Middle frontal gyrus (tissue), 1 donor: ENCODE results near the gene NPRL2.

Experiments used
- DNase-seq: peaks from one replicate; pipeline ENCODE4 v3.0.0-alpha.2; 2015; ENCODE audit warnings: low spot score; ENCODE audit errors: extremely low spot score

NPRL2 gene

DNA sequence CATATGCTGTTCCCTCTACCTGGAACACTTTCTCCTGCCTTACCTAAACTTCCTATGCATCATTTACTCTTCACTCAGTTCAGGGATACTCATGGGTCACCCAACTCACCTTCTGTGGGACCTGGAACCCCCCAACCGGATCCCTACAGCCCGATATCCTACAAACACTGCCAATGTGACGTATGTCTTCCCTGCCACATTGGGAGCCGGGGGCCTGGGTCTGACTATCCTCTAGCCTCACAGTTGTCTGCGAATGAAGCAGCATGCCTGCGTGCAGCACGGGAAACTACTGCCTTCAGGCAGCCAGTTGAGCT, 405 bp downstream of the NPRL2 start:
- DNase-seq = no peak

GRCh38 chr3:50347187-50347813, 3.3 kb downstream of the NPRL2 start:
- peak; percentile 50 for DNase-seq

DNA sequence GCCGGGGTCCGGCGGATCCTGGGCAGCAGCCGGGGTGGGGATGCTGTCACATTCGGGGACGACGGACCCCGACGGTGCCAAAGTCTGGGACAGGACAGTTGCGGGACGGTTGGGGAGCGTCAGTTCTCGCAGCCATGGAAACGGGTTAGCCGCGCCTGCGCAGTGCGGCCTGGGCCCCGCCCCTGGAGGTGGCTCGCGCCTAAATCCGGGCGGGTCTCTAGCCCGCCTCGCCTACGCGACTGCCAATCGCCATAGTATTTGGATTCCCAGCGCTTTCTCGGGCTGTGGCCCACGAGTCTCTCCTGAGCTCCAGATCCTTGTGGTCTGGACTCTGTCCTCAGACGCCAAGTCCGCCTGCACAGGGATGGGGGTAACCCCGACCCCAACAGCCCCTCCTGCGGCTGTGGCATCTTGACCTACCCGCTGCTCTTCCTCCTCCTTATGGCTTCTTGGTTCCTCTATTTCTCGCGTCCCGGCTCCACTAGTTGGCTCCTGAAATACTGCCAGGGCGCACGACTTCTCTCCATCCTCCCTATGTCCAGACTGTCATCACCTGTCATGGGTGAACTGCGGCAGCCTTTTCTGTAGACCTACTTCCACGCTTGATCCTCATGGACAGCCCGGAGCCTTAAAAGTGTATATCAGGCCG, 4.9 kb downstream of the NPRL2 start, which contains the start of gene ZMYND10:
ZMYND10 (minus strand) TSS at position 147 of the 649 bp plus-strand sequence. CDS start 153 bp downstream, outside the sequence.
- no peak for DNase-seq

GRCh38 chr3:50345008-50345407, 5.6 kb downstream of the NPRL2 start:
- no peak for DNase-seq

- no peak for DNase-seq
Measured at GRCh38 chr3:50342813-50343633, 7.6 kb downstream of the NPRL2 start.

DNA sequence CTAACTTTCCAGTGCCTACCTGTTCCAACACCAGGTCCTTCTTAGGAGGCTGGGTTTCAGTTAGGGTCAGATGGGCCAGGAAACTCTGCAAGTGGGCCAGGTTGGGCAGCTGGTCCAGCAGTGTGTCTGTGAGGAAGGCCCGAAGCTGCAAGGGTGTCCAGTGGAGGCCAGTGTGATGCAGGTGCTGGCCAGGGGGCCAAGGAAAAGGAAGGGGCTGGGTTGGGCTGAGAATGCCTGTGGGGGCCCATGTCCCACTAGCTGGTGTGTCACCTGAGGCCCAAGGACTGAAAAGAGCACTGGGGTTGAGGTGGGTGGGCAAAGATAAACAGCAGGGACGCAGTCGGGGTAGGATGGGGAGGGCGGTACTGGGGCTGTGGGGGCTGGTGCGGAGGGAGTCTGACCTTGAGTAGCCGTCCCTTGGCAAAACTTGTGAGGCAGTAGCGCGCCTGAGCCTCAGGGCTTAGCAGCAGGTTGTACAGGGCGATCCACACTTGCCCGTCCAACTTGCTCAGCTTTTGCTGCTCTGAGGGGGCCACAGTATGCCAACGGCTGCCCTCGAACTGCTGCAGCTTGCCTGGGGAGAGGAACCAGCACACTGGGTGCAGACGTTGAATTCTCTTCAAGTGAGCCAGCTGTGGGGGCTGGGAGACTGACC, 8.5 kb downstream of the NPRL2 start:
- DNase-seq = no peak

DNA sequence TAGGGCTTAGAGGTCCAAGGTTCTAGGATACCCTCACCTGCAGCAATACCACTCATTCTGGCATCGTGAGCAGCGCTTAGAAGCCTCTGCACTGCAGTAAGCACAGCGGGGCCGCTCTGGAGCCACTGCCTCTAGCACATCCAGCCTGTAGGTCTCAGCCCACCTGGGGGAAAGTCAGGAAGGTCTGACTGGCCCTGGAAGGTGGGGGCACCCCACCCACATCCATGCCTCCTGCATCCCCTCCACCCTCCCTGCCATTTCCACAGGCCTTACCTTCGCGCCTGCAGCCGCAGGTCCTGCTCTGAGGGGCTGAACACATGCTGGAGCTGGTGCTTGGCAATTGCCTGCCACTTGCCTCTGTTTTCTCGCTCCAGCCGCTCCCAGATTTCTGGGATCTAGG, 9.0 kb downstream of the NPRL2 start:
- no peak for DNase-seq

GRCh38 chr3:50340448-50341329, 9.9 kb downstream of the NPRL2 start, which contains the start of gene RASSF1:
Gene RASSF1 (minus strand): TSS chr3:50340836. CDS start chr3:50340805, 31 bp downstream.
- no peak for DNase-seq

GRCh38 chr3:50340147-50340447, 10.5 kb downstream of the NPRL2 start:
- DNase-seq = no peak

- DNase-seq = no peak
Measured at GRCh38 chr3:50339485-50340146, 11.0 kb downstream of the NPRL2 start.

GRCh38 chr3:50338965-50339364, 11.6 kb downstream of the NPRL2 start:
- DNase-seq = no peak

DNA sequence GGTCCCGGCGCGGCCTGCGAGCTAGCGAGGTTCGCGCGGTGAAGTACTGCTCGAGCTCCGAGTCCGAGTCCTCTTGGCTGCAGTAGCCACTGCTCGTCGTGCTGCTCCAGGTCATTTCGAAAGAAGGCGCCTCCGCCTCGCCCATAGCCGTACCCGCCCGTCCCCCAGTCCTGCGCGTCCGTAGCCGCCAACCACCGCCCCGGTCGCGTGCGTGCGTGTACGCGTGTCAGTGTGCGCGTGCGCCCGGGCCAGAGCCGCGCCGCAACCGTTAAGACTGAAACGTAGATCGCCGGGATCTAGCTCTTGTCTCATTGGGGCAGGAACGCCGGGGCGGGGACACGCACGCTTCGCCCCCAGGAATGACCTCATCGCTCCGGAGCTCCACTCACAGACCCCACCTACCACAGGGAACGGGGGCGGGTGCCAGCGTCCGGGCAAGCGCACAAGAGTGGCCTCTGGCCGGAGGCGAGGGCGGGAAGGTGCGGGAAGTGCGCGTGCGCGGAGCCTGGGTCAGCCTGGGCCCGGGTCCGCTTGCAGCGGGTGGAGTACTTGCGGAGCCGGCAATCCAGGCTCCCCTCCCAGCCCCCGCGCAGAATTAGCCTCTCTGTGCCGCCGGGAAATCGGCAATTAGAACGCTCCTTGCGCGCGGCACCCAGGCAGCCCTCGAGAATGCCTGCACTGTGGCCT, 13.3 kb downstream of the NPRL2 start:
- DNase-seq = peak; percentile 93

- DNase-seq = no peak
Measured at GRCh38 chr3:50336452-50337174, 14.0 kb downstream of the NPRL2 start.

- no peak for DNase-seq
Measured at GRCh38 chr3:50334339-50335075, 16.1 kb downstream of the NPRL2 start.

DNA sequence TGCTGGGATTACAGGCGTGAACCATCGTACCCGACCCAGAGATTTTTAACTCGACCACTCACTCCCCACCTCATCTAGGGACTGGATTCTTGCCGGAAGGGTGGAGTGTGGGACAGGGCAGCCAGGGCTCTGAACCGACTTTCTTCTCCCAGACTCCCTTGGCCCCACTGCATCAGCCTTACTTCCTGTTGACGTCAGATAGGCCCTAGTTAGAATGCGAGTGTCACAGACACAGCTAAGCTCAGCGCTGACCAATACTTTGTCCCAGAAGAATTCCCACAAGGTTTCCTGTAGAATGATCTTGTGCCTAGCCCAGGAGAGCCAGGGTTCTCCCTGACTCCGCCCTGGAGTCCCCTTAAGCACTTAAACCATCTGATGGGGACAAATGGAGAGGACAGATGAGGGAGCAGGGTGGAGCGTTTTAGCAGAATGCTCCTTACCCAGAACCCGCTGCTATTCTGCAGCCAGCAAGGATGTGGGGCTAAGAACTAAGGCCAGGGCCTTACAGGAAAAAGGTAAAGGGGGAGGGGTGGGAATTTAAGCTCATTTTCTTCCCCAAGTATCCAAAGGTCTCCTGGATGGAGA, 16.7 kb downstream of the NPRL2 start:
- no peak for DNase-seq

DNA sequence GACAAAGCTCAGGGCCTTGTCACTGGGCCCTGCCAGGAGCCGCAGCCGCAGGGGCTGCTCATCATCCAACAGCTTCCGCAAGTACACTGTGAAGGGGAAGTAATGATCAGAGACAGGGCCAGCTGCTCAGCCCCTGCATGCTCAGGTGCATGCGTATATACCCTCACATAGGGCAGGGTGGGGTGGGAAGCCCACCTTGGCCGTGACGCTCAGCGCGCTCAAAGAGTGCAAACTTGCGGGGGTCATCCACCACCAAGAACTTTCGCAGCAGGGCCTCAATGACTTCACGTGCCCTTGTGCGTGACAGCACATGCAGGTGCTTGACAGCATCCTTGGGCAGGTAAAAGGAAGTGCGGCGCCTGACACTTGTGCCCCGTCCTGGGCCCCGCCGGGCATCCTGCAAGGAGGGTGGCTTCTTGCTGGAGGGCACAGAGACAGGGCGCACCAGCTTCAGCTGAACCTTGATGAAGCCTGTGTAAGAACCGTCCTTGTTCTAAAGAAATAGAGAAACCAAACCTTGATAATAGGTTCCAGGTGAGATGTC, 19.1 kb downstream of the NPRL2 start:
- no peak for DNase-seq

DNA sequence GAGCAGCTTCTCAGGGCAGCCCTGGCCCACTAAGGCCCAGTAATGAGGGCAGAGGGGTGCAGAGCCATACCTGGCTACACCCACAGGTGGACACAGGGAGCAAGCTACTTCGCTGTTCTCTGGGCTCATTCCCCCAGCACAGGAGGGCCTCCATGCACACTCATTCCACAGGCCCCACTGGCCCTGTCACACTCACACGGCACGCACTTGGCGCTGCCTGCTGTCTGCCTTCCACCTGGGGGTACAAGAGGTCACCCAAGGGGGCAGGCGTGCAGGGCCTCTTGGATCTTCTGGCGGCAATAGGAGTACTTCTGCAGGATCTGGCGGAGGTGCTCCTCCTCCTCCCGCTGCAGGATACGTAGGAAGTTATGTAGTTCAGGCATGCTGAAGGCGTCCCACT, 20.2 kb downstream of the NPRL2 start:
- no peak for DNase-seq
